ENCODE data around the gene E2F8. TPM values are rescaled to one million over a fixed set of nuclear protein-coding genes. Genes with fewer than 3 reads are reported as not detected.

E2F8 gene
- total RNA-seq, 1 experiment from 2014 or later, result 11.3 TPM

- no peak overlapping the region for H2BK120ac ChIP-seq (ENCODE audit: low read depth, low read length, poor library complexity, severe bottlenecking)
- H2BK15ac ChIP-seq (ENCODE audit: low read depth, low read length), result no peak overlapping the region
- peaks cover 16 to 43% (median 38%) of the 10 kb centered on the region in 3 experiments; a peak in 6 of 7 replicates for H3K36me3 Mint-ChIP-seq (ENCODE audit: insufficient read depth in 1 of 3, low read depth in 3 of 3)
- H3K4ac ChIP-seq (ENCODE audit: low read depth, low read length), result no peak overlapping the region
- H3K4me3 Mint-ChIP-seq, result no peak overlapping the region
- no peak overlapping the region for H4K8ac ChIP-seq (replicated peaks; ENCODE audit: insufficient read length, low read depth, low read length)
- no peaks in the 10 kb centered on the region for H4K20me1 ChIP-seq (ENCODE audit: control insufficient read depth, insufficient read depth, insufficient read length)
- TF ChIP-seq, protein P1, sequence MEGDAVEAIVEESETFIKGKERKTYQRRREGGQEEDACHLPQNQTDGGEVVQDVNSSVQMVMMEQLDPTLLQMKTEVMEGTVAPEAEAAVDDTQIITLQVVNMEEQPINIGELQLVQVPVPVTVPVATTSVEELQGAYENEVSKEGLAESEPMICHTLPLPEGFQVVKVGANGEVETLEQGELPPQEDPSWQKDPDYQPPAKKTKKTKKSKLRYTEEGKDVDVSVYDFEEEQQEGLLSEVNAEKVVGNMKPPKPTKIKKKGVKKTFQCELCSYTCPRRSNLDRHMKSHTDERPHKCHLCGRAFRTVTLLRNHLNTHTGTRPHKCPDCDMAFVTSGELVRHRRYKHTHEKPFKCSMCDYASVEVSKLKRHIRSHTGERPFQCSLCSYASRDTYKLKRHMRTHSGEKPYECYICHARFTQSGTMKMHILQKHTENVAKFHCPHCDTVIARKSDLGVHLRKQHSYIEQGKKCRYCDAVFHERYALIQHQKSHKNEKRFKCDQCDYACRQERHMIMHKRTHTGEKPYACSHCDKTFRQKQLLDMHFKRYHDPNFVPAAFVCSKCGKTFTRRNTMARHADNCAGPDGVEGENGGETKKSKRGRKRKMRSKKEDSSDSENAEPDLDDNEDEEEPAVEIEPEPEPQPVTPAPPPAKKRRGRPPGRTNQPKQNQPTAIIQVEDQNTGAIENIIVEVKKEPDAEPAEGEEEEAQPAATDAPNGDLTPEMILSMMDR (conservative IDR thresholded peaks at IDR 0.05), result no peak
- no peaks in the 10 kb centered on the region for H3K23me2 ChIP-seq (ENCODE audit: insufficient read length, low read depth, low read length, poor library complexity, severe bottlenecking)
- H3K4me1 Mint-ChIP-seq, result no peaks in the 10 kb centered on the region
- H3K4me1 ChIP-seq (ENCODE audit: insufficient read depth, low read length), result no peaks in the 10 kb centered on the region
- no peaks in the 10 kb centered on the region for H3K27me3 Mint-ChIP-seq (ENCODE audit: low read depth)
- H4K91ac ChIP-seq (ENCODE audit: insufficient read length, low read depth, low read length), result no peak overlapping the region
- no peaks in the 10 kb centered on the region for H3K27me3 ChIP-seq (ENCODE audit: insufficient read depth, low read length)
- H3K79me2 ChIP-seq (ENCODE audit: insufficient read depth, low read length), result no peaks in the 10 kb centered on the region
- H3K9ac ChIP-seq (ENCODE audit: extremely low read depth, insufficient read length, low read length), result no peak overlapping the region
- peak overlapping the region in 1 of 3 experiments; percentile 89; a peak in 3 of 7 replicates for H3K27ac Mint-ChIP-seq
- no peak overlapping the region for H3T11ph ChIP-seq (ENCODE audit: low read length)
- H2BK20ac ChIP-seq (ENCODE audit: low read depth, low read length, poor library complexity, severe bottlenecking), result no peak overlapping the region
- no CpG with 5 or more reads among the region's 5 CpGs for WGBS (ENCODE audit: extremely low coverage, insufficient read length, low lambda C conversion rate)
- no peak overlapping the region for H3K14ac ChIP-seq (ENCODE audit: insufficient read depth, low read length)
- H3K27ac ChIP-seq (ENCODE audit: insufficient read length, low read depth, low read length), result no peak overlapping the region
- no peak for DNase-seq
- no peaks in the 10 kb centered on the region for H3K9me3 ChIP-seq (ENCODE audit: control insufficient read depth, low read depth, low read length)
- H3K23ac ChIP-seq (ENCODE audit: insufficient read length, low read depth, low read length), result no peak overlapping the region
- no peak overlapping the region for H3K56ac ChIP-seq (ENCODE audit: insufficient read length, low read depth, low read length)
- no peaks in the 10 kb centered on the region for H3K9me3 Mint-ChIP-seq
- no peak overlapping the region for H2BK5ac ChIP-seq (ENCODE audit: insufficient read length, low read length)
- no peak overlapping the region for H3K18ac ChIP-seq (ENCODE audit: insufficient read length, low read depth, low read length)
- H2AFZ ChIP-seq (ENCODE audit: low read length), result no peak overlapping the region
- H2AK5ac ChIP-seq (ENCODE audit: insufficient read length, low read length), result no peak overlapping the region
- no peaks in the 10 kb centered on the region for H3K79me1 ChIP-seq (ENCODE audit: insufficient read depth, low read depth, low read length, poor library complexity, severe bottlenecking)
- no peak overlapping the region for H4K5ac ChIP-seq (ENCODE audit: insufficient read length, low read depth, low read length)
- H3K4me2 ChIP-seq (ENCODE audit: insufficient read depth, insufficient read length, low read length), result no peak overlapping the region
- H2BK12ac ChIP-seq (ENCODE audit: insufficient read length, low read depth, low read length), result no peak overlapping the region
These were observed 11.1 kb downstream of the E2F8 start for GRCh38 chr11:19229671-19230070.
